Osteoblast (primary cell): ENCODE measurements around the gene TCF7L2. TPM values are rescaled to one million over a fixed set of nuclear protein-coding genes. Genes with fewer than 3 reads are reported as not detected.

Experiments
- DNase-seq: peaks from one replicate; pipeline ENCODE4 v3.0.0; 2011; ENCODE audit warnings: low spot score, mixed read lengths; ENCODE audit not compliant: insufficient read length; ENCODE audit errors: missing footprints
- H2AFZ ChIP-seq: 2 replicates; pipeline ENCODE4 v1.6.0; 2011; ENCODE audit warnings: mild to moderate bottlenecking, low read length
- H3K27ac ChIP-seq: 2 replicates; pipeline ENCODE4 v1.5.1; 2011; ENCODE audit warnings: mild to moderate bottlenecking, low read depth, low read length, moderate library complexity
- H3K27me3 ChIP-seq: 2 replicates; pipeline ENCODE4 v1.6.0; 2012; ENCODE audit warnings: mild to moderate bottlenecking, control low read depth, inconsistent platforms, low read length, moderate library complexity; ENCODE audit not compliant: insufficient read depth
- H3K36me3 ChIP-seq: 2 replicates; pipeline ENCODE4 v1.5.1; 2011; ENCODE audit warnings: mild to moderate bottlenecking, low read length, control low read depth, moderate library complexity; ENCODE audit not compliant: insufficient read depth
- H3K4me1 ChIP-seq: 2 replicates; pipeline ENCODE4 v1.5.1; 2011; ENCODE audit warnings: mild to moderate bottlenecking, low read length, control low read depth, moderate library complexity; ENCODE audit not compliant: insufficient read depth
- H3K4me2 ChIP-seq: 2 replicates; pipeline ENCODE4 v1.6.0; 2011; ENCODE audit warnings: mild to moderate bottlenecking, low read length; ENCODE audit not compliant: insufficient read depth
- H3K4me3 ChIP-seq: fragments of 200-600 bp; sonication (generic); 3 replicates; pipeline ENCODE4 v1.5.1; 2012; ENCODE audit warnings: mild to moderate bottlenecking, low read length, inconsistent platforms; ENCODE audit not compliant: insufficient read depth
- H3K79me2 ChIP-seq: 2 replicates; pipeline ENCODE4 v1.6.0; 2012; ENCODE audit warnings: mild to moderate bottlenecking, low read length, control low read depth, inconsistent platforms; ENCODE audit not compliant: insufficient read depth
- H3K9me3 ChIP-seq: 2 replicates; pipeline ENCODE4 v1.5.1; 2011; ENCODE audit warnings: low read depth, low read length, control low read depth
- H4K20me1 ChIP-seq: 2 replicates; pipeline ENCODE4 v1.6.0; 2012; ENCODE audit warnings: mild to moderate bottlenecking, low read length, control low read depth; ENCODE audit not compliant: insufficient read depth
- total RNA-seq: library from RNA; depleted of rRNA; stranded (reverse); fragments of >200 nt; gene quantifications from 2 replicates; pipeline ENCODE4 v1.2.3, GENCODE V29; 2012
- TF ChIP-seq, protein P1 (sequence below): IDR thresholded peaks from 2 replicates; pipeline ENCODE4 v1.5.1; 2011; ENCODE audit warnings: mild to moderate bottlenecking, low read depth, low read length, moderate library complexity; ENCODE audit errors: extremely low read depth

TCF7L2 gene
- total RNA-seq, 1 donor: 9.0 TPM

DNA sequence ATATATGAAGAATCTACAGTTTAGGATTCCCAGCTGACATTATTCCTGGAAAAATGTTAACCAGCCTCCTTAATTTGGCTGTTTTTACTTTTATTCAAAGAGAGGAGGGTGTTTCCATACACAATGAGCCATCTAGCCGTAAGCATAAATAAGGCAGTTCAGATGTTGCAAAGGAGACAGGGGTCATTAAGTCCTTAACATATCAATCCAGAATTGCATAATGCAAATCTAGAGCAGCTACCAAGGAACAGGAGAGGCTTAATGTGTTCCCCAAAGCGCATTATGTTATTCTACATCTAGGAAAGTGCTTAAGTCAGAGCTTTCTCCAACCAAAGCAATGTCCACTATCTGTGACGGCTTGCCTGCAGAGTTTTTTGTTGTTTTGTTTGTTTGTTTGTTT lies 32.4 kb upstream of the TCF7L2 start:
- Histone ChIP-seq H3K79me2 (no peaks in the 10 kb centered on the region), H3K27me3 (no peaks in the 10 kb centered on the region)

GRCh38 chr10:112918771-112919170 lies 31.3 kb upstream of the TCF7L2 start:
- Histone ChIP-seq H3K36me3 (no peaks in the 10 kb centered on the region), H4K20me1 (no peaks in the 10 kb centered on the region), H3K79me2 (no peaks in the 10 kb centered on the region), H3K27me3 (no peaks in the 10 kb centered on the region), H3K4me1 (peaks cover 20% of the 10 kb centered on the region), H3K4me3 (no peak overlapping the region), H2AFZ (no peak overlapping the region), H3K4me2 (no peak overlapping the region), H3K27ac (no peak overlapping the region), H3K9me3 (no peaks in the 10 kb centered on the region)
- TF ChIP-seq, protein P1, sequence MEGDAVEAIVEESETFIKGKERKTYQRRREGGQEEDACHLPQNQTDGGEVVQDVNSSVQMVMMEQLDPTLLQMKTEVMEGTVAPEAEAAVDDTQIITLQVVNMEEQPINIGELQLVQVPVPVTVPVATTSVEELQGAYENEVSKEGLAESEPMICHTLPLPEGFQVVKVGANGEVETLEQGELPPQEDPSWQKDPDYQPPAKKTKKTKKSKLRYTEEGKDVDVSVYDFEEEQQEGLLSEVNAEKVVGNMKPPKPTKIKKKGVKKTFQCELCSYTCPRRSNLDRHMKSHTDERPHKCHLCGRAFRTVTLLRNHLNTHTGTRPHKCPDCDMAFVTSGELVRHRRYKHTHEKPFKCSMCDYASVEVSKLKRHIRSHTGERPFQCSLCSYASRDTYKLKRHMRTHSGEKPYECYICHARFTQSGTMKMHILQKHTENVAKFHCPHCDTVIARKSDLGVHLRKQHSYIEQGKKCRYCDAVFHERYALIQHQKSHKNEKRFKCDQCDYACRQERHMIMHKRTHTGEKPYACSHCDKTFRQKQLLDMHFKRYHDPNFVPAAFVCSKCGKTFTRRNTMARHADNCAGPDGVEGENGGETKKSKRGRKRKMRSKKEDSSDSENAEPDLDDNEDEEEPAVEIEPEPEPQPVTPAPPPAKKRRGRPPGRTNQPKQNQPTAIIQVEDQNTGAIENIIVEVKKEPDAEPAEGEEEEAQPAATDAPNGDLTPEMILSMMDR: no peak
- DNase-seq: no peak

More for the DNA sequence above, 32.4 kb upstream of the TCF7L2 start:
- no peak overlapping the region for H3K4me3 ChIP-seq
- H4K20me1 ChIP-seq: no peaks in the 10 kb centered on the region
- no peaks in the 10 kb centered on the region for H3K9me3 ChIP-seq
- no peak for DNase-seq
- TF ChIP-seq, protein P1: no peak
- no peak overlapping the region for H3K4me2 ChIP-seq
- H3K4me1 ChIP-seq: peaks cover 20% of the 10 kb centered on the region
- no peaks in the 10 kb centered on the region for H3K36me3 ChIP-seq
- no peak overlapping the region for H2AFZ ChIP-seq
- H3K27ac ChIP-seq: no peak overlapping the region

DNA sequence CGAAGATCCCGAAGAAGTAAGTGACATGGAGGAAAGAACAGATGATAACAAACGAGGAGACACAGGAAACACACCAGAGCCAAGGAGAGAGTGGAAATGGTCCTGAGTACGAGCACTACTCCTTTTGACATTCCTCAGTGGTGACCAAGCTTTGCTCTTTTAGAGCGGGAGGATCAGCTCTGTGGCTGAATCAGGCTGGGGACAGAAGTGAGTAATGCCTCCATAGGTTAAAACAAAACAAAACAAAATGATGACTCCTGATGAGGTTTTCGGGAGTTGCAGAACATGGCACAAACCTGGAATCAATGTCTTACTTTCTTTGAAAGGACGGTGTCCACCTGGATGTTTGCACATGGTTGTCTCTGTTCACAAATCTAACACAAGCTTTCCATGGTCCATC lies 30.3 kb upstream of the TCF7L2 start:
- H2AFZ ChIP-seq: no peak overlapping the region
- H3K9me3 ChIP-seq: no peaks in the 10 kb centered on the region
- H3K4me1 ChIP-seq: peaks cover 15% of the 10 kb centered on the region
- H3K27ac ChIP-seq: no peak overlapping the region
- no peaks in the 10 kb centered on the region for H3K36me3 ChIP-seq
- no peaks in the 10 kb centered on the region for H3K79me2 ChIP-seq
- H3K4me2 ChIP-seq: no peak overlapping the region
- H4K20me1 ChIP-seq: no peaks in the 10 kb centered on the region
- peak; percentile 85 for DNase-seq
- no peaks in the 10 kb centered on the region for H3K27me3 ChIP-seq
- H3K4me3 ChIP-seq: no peak overlapping the region
- TF ChIP-seq, protein P1: no peak

GRCh38 chr10:112926906-112927688 lies 22.9 kb upstream of the TCF7L2 start:
- Histone ChIP-seq H3K36me3 (no peaks in the 10 kb centered on the region), H3K9me3 (no peaks in the 10 kb centered on the region), H2AFZ (no peak overlapping the region), H3K27ac (no peak overlapping the region), H4K20me1 (no peaks in the 10 kb centered on the region), H3K79me2 (no peaks in the 10 kb centered on the region), H3K27me3 (no peaks in the 10 kb centered on the region), H3K4me1 (no peaks in the 10 kb centered on the region), H3K4me3 (no peak overlapping the region), H3K4me2 (no peak overlapping the region)
- DNase-seq: peak; percentile 6
- TF ChIP-seq, protein P1: no peak
